ENCODE measurements around the gene MBD5. TPM values are rescaled to one million over a fixed set of nuclear protein-coding genes. Genes with fewer than 3 reads are reported as not detected.

The MBD5 gene
- total and polyA plus RNA-seq, 4 donors = 2.0 to 15.9 (median 9.5) TPM

GRCh38 chr2:148177559-148177958 lies 156.7 kb downstream of the MBD5 start:
- no peak for DNase-seq (ENCODE audit: low spot score)
- TF ChIP-seq HNF4A (conservative IDR thresholded peaks at IDR 0.05) (no peak), EGR1 (IDR thresholded peaks at IDR 0.05; ENCODE audit: low read depth in 2 of 2) (no peak), MAX (IDR thresholded peaks at IDR 0.05) (no peak)
- Histone ChIP-seq H3K9ac (ENCODE audit: low read depth in 1 of 2, low read length in 2 of 2) (no peak overlapping the region), H3K36me3 (ENCODE audit: control insufficient read depth in 4 of 4, insufficient read depth in 3 of 4, low read depth in 1 of 4, low read length in 3 of 4) (peaks cover 0 to 4% (median 0%) of the 10 kb centered on the region in 4 donors), H3K27ac (ENCODE audit: low read depth in 1 of 2, low read length in 2 of 2) (no peak overlapping the region), H3K27me3 (ENCODE audit: control insufficient read depth in 4 of 4, insufficient read depth in 4 of 4, low read length in 3 of 4) (no peaks in the 10 kb centered on the region), H3K4me3 (ENCODE audit: low read depth in 1 of 3, low read length in 3 of 3) (no peak overlapping the region), H3K4me1 (ENCODE audit: control insufficient read depth in 4 of 4, insufficient read depth in 4 of 4, low read length in 3 of 4) (no peaks in the 10 kb centered on the region), H3K9me3 (ENCODE audit: control insufficient read depth in 4 of 4, low read length in 3 of 4) (no peaks in the 10 kb centered on the region)
- WGBS = 89% methylated on average over 1 of the region's 1 CpG

GRCh38 chr2:148179724-148180123 lies 158.8 kb downstream of the MBD5 start:
- no peaks in the 10 kb centered on the region for H3K9me3 ChIP-seq (ENCODE audit: control insufficient read depth in 4 of 4, low read length in 3 of 4)
- H3K4me1 ChIP-seq (ENCODE audit: control insufficient read depth in 4 of 4, insufficient read depth in 4 of 4, low read length in 3 of 4) = no peaks in the 10 kb centered on the region
- H3K4me3 ChIP-seq (ENCODE audit: low read depth in 1 of 3, low read length in 3 of 3) = no peak overlapping the region
- peaks cover 0 to 3% (median under 1%) of the 10 kb centered on the region in 4 donors for H3K36me3 ChIP-seq (ENCODE audit: control insufficient read depth in 4 of 4, insufficient read depth in 3 of 4, low read depth in 1 of 4, low read length in 3 of 4)
- H3K27ac ChIP-seq (ENCODE audit: low read depth in 1 of 2, low read length in 2 of 2) = no peak overlapping the region
- no peak for DNase-seq (ENCODE audit: low spot score)
- 95% methylated on average over 1 of the region's 1 CpG for WGBS
- no peaks in the 10 kb centered on the region for H3K27me3 ChIP-seq (ENCODE audit: control insufficient read depth in 4 of 4, insufficient read depth in 4 of 4, low read length in 3 of 4)
- no peak overlapping the region for H3K9ac ChIP-seq (ENCODE audit: low read depth in 1 of 2, low read length in 2 of 2)
- TF ChIP-seq YY1 (IDR thresholded peaks at IDR 0.05) (no peak), JUND (IDR thresholded peaks at IDR 0.05) (no peak), RXRA (IDR thresholded peaks at IDR 0.05) (no peak), HNF4G (IDR thresholded peaks at IDR 0.05) (no peak), TAF1 (conservative IDR thresholded peaks at IDR 0.05) (no peak)

GRCh38 chr2:148184976-148185375 lies 164.1 kb downstream of the MBD5 start:
- TF ChIP-seq YY1 (IDR thresholded peaks at IDR 0.05) (no peak), TAF1 (conservative IDR thresholded peaks at IDR 0.05) (no peak), HNF4A (conservative IDR thresholded peaks at IDR 0.05) (no peak), JUND (IDR thresholded peaks at IDR 0.05) (no peak), EGR1 (IDR thresholded peaks at IDR 0.05; ENCODE audit: low read depth in 2 of 2) (no peak), SP1 (IDR thresholded peaks at IDR 0.05) (no peak), GABPA (IDR thresholded peaks at IDR 0.05 in 1 of 2, conservative IDR thresholded peaks at IDR 0.05 in 1 of 2) (no peak), RXRA (IDR thresholded peaks at IDR 0.05) (no peak), FOXA1 (IDR thresholded peaks at IDR 0.05) (no peak), HNF4G (IDR thresholded peaks at IDR 0.05) (no peak), NR2F2 (IDR thresholded peaks at IDR 0.05) (no peak), FOXA2 (IDR thresholded peaks at IDR 0.05) (no peak), REST (IDR thresholded peaks at IDR 0.05) (no peak), RAD21 (IDR thresholded peaks at IDR 0.05) (no peak), ATF3 (IDR thresholded peaks at IDR 0.05) (no peak), CTCF (IDR thresholded peaks at IDR 0.05; ENCODE audit: low read depth, low read length, missing input control) (no peak), MAX (IDR thresholded peaks at IDR 0.05) (no peak)
- H3K27ac ChIP-seq (ENCODE audit: low read depth in 1 of 2, low read length in 2 of 2) = no peak overlapping the region
- no peak overlapping the region for H3K4me3 ChIP-seq (ENCODE audit: low read depth in 1 of 3, low read length in 3 of 3)
- H3K36me3 ChIP-seq (ENCODE audit: control insufficient read depth in 4 of 4, insufficient read depth in 3 of 4, low read depth in 1 of 4, low read length in 3 of 4) = peaks cover 0 to 3% (median under 1%) of the 10 kb centered on the region in 4 donors
- no peak for DNase-seq (ENCODE audit: low spot score)
- 98% methylated on average over 1 of the region's 1 CpG for WGBS
- no peak overlapping the region for H3K9ac ChIP-seq (ENCODE audit: low read depth in 1 of 2, low read length in 2 of 2)
- H3K9me3 ChIP-seq (ENCODE audit: control insufficient read depth in 4 of 4, low read length in 3 of 4) = no peaks in the 10 kb centered on the region
- no peaks in the 10 kb centered on the region for H3K27me3 ChIP-seq (ENCODE audit: control insufficient read depth in 4 of 4, insufficient read depth in 4 of 4, low read length in 3 of 4)
- H3K4me1 ChIP-seq (ENCODE audit: control insufficient read depth in 4 of 4, insufficient read depth in 4 of 4, low read length in 3 of 4) = no peaks in the 10 kb centered on the region

Measured in liver (tissue), 9 donors.